A549 (cell line): ENCODE data around the gene C4orf51.

Source experiments
- JUNB ChIP-seq: fragments of >200 bp; sonication (Bioruptor Twin); formaldehyde crosslinking; IDR thresholded peaks from 2 replicates; pipeline ENCODE4 v1.6.1; 2016
- SMC3 ChIP-seq: fragments of >200 bp; sonication (Bioruptor Twin); formaldehyde crosslinking; IDR thresholded peaks from 3 replicates; pipeline ENCODE4 v1.6.1; 2018; ENCODE audit warnings: inconsistent platforms
- TF ChIP-seq, protein P1 (sequence below): fragments of >200 bp; sonication (Bioruptor Twin); formaldehyde crosslinking; IDR thresholded peaks from 3 replicates; pipeline ENCODE4 v1.5.1; 2016

DNA sequence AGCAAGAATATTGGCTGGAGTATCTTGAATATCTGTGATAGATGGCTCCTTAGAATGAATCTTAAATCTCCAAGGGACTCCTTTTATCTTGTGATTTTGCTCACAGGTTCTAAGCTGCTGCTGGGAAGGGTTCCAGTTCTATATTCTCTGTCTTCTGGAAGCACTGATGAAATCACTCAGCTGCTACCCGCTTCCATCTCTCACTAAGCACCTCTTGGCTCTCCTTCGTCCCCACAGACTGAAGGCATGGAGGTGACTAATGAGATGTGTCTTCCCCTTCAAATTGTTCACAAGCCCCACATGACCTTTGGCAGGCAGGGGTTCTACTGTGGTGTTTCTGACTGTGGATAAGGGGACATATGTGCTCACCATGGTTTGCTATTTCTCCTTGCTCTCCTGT lies 75.9 kb downstream of the C4orf51 start:
- TF ChIP-seq SMC3 (no peak), JUNB (no peak)
- TF ChIP-seq, protein P1, sequence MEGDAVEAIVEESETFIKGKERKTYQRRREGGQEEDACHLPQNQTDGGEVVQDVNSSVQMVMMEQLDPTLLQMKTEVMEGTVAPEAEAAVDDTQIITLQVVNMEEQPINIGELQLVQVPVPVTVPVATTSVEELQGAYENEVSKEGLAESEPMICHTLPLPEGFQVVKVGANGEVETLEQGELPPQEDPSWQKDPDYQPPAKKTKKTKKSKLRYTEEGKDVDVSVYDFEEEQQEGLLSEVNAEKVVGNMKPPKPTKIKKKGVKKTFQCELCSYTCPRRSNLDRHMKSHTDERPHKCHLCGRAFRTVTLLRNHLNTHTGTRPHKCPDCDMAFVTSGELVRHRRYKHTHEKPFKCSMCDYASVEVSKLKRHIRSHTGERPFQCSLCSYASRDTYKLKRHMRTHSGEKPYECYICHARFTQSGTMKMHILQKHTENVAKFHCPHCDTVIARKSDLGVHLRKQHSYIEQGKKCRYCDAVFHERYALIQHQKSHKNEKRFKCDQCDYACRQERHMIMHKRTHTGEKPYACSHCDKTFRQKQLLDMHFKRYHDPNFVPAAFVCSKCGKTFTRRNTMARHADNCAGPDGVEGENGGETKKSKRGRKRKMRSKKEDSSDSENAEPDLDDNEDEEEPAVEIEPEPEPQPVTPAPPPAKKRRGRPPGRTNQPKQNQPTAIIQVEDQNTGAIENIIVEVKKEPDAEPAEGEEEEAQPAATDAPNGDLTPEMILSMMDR = no peak
